GM21423 (cell line): ENCODE measurements around the gene LYPLA2.
A peak's percentile ranks its signal among the peaks of the same experiment; 100 is the strongest.
"Not testable (repeated sequence)": the region's sequence is repeated elsewhere in the genome, so short reads cannot be mapped to it uniquely, and the experiment has no call there.

ENCODE experiments used
- ATAC-seq: cut with Tn5 transposase; IDR thresholded peaks from one replicate; pipeline ENCODE4 v1.9.1; 2021; ENCODE audit warnings: mild to moderate bottlenecking, moderate library complexity; ENCODE audit not compliant: unreplicated experiment

LYPLA2 gene

GRCh38 chr1:23777979-23778814, 12.7 kb upstream of the LYPLA2 start, which contains the start of gene PITHD1:
Gene PITHD1 (plus strand): TSS chr1:23778418. CDS start chr1:23778516, 98 bp downstream.
- peak; percentile 82 for ATAC-seq

DNA sequence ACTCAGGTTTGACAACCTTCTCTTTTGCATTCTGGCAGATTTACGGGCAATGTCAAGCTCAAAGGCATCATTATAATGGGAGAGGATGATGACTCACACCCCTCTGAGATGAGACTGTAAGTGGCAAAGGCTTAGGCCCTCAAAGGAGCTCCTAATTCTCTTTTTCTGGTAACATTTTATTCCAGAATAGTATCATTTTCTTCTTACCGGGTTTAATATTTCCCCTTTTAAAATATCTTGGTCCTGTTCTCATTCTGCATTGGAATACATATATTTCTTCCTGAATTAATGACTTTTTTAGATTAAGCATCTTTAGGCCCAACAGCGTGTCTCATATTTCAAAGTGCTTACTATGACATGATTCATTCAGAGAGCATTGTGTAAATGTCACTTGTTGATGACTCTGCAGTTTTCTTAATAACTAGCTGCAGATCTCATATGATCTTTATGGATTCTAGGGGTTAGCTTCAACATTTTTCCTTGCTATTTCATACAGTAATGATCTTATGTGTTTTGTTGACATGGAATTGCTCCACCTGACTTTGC, 11.0 kb upstream of the LYPLA2 start:
- no peak for ATAC-seq

GRCh38 chr1:23783141-23783540, 7.8 kb upstream of the LYPLA2 start:
- ATAC-seq = not testable (repeated sequence)

DNA sequence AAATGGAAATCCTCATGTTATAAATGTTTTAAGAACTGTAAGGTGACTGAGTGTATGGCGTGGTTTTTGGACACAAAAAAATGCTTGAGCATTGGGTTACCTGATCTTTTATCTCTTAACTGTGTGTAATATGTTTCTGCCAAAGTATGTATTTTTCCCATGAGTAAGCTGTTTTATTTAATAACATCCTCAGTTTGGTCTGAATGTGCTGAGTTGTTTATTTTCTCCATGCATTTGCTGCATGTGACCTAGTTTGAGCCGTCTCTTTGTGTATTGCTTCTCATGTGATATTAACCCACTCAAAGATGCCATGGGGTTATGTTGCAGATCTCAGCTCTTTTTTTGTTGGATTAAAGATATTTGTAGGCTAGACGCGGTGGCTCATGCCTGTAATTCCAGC, 6.1 kb upstream of the LYPLA2 start:
- no peak for ATAC-seq

- no peak for ATAC-seq
Observed at GRCh38 chr1:23787701-23788100, 3.2 kb upstream of the LYPLA2 start.

- no peak for ATAC-seq
Observed at GRCh38 chr1:23788695-23789094, 2.2 kb upstream of the LYPLA2 start.

GRCh38 chr1:23791516-23792047, 637 bp downstream of the LYPLA2 start:
- no peak for ATAC-seq

- ATAC-seq = no peak
Observed at GRCh38 chr1:23792151-23792945, 1.4 kb downstream of the LYPLA2 start.

GRCh38 chr1:23793018-23793781, 2.3 kb downstream of the LYPLA2 start:
- no peak for ATAC-seq

- ATAC-seq = no peak
Observed at GRCh38 chr1:23793861-23794731, 3.2 kb downstream of the LYPLA2 start.

DNA sequence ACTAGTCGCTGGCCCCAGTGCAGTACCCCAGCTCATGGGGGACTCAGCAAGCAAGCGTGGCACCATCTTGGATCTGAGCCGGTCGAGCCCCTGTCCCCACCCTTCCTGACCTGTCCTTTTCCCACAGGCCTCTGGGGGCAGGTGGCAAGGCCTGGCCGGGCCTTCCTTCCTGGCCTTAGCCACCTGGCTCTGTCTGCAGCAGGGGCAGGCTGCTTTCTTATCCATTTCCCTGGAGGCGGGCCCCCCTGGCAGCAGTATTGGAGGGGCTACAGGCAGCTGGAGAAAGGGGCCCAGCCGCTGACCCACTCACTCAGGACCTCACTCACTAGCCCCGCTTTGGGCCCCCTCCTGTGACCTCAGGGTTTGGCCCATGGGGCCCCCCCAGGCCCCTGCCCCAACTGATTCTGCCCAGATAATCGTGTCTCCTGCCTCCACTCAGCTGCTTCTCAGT, 3.8 kb downstream of the LYPLA2 start:
- not testable (repeated sequence) for ATAC-seq

DNA sequence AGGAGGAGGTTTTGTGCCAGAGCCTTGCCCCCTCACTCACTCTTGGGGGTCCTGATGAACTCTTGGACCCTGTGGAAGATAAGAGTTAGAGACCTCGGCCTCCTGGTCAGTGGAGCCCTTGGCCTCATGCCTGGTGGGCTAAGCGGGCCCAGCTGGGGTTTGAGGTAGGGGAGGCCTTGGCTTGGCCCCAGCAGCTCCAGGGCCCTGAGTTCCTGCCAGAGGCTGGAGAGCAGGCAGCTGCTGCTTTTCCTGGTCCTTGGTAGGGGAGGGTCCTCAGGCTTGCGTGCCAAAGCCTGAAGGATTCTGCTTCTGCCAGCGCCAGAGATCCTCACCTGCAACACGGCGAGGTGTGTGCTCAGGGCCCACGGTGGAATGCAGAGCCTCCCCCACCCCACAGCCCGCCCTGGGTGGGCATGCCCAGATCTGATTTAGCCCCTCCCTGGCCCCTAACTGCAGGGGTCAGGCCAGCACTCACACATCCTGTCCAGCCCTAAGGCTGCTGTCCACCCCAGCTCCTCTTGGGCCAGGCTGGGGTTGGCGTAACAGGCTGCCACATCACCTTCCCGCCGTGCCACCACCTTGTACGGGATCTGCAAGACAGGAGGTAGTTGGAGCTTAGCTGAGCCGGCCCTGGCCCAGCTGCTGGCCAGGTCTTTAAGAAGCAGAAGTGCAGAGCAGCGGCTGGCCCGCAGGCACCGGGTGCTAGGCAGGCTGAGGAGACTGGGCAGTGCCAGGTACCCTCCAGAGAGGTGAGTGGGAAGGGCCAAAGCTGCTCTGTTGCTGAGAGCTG, 4.9 kb downstream of the LYPLA2 start:
- ATAC-seq = no peak

DNA sequence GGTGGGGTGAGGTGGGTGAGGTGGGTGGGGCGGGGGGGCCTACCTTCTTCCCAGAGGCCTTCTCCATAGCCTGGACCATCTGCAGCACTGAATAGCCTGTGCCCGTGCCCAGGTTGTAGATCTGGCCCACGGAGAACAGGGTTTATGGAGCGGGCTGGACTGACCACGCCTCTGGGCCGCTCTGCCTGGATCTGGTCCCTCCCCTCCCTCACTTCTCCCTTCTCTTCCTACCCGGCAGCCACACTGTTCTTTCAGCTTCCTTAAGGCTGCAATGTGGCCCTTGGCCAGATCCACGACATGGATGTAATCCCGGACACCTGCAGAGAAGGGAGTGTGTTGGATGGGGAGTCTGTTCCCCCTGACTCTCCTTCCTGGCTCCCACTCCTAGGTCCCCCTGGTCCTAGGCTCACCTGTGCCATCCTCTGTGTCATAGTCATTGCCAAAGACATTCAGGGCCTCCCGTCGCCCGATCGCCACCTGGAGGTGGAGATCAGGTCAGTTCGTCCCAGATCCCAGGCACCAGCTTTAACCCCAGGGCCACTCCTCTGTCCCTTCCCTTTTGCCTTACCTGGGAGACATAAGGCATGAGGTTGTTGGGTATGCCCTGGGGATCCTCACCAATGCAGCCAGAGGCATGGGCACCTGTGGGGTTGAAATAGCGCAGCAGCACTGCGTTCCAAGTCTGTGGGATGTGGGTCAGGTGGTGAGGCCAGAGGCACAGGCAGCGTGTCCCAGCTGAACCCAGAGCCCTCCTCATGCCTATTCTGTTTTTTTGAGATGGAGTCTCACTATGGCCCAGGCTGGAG, 5.7 kb downstream of the LYPLA2 start:
- ATAC-seq = no peak

GRCh38 chr1:23797478-23798448, 6.8 kb downstream of the LYPLA2 start:
- no peak for ATAC-seq

GRCh38 chr1:23798662-23799142, 7.8 kb downstream of the LYPLA2 start:
- no peak for ATAC-seq

DNA sequence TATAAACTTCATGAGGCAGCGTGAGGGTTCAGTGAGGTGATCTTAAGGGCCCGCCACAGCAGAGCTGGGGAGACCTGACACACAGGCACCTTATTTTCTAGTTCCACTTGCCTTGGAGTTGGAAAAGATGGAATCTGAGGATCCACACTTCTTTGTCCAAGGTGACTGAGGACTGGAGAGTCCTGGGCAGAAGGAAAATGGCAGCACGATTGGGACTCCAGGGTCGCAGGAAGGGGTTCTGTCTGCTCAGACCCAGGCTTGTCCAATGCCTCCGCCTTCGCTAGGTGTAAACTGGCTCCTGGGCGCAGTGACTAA, 8.3 kb downstream of the LYPLA2 start:
- ATAC-seq = no peak
